D341Med (cell line): Measurements from ENCODE around the gene ADD1.

Experiments
- DNase-seq: peaks from one replicate; pipeline ENCODE4 v3.0.0; 2012; ENCODE audit warnings: low spot score

The ADD1 gene

GRCh38 chr4:2843263-2843940 is at the start of gene ADD1:
Gene ADD1, plus strand, starts transcription at chr4:2843844. Its CDS starts 32,072 bp downstream, at chr4:2875916.
- peak; percentile 100 for DNase-seq

GRCh38 chr4:2794486-2795299 is 49.0 kb upstream of the ADD1 start:
- no peak for DNase-seq

- no peak for DNase-seq
Observed at GRCh38 chr4:2795300-2795892, 48.2 kb upstream of the ADD1 start.

- no peak for DNase-seq
Observed at GRCh38 chr4:2795893-2796848, 47.5 kb upstream of the ADD1 start.

- DNase-seq, result no peak
Observed at GRCh38 chr4:2796849-2797544, 46.6 kb upstream of the ADD1 start.

GRCh38 chr4:2797545-2798305 is 45.9 kb upstream of the ADD1 start:
- DNase-seq, result no peak

GRCh38 chr4:2798399-2799223 is 45.0 kb upstream of the ADD1 start:
- DNase-seq, result no peak

- DNase-seq, result no peak
Observed at GRCh38 chr4:2799224-2799911, 44.3 kb upstream of the ADD1 start.

- DNase-seq, result no peak
Observed at GRCh38 chr4:2799971-2800690, 43.5 kb upstream of the ADD1 start.

- no peak for DNase-seq
Observed at GRCh38 chr4:2800691-2801596, 42.7 kb upstream of the ADD1 start.

GRCh38 chr4:2802618-2803531 is 40.8 kb upstream of the ADD1 start:
- DNase-seq, result no peak

GRCh38 chr4:2803624-2804448 is 39.8 kb upstream of the ADD1 start:
- no peak for DNase-seq

GRCh38 chr4:2804449-2804972 is 39.1 kb upstream of the ADD1 start:
- no peak for DNase-seq

GRCh38 chr4:2804973-2805501 is 38.6 kb upstream of the ADD1 start:
- no peak for DNase-seq
